OCI-LY7 (cell line): ENCODE measurements around the gene TEX28. TPM values are rescaled to one million over a fixed set of nuclear protein-coding genes. Genes with fewer than 3 reads are reported as not detected.

Source experiments
- BruUV-seq: library from RNA; stranded (reverse); fragments of 400-500 nt; replicated peaks from 2 replicates; lab custom pipeline; 2021; lab: Mats Ljungman, UMichigan
- CTCF ChIA-PET: fragments of 300-600 bp; sonication (Branson Sonifier 250); formaldehyde crosslinking; loops from one replicate; lab custom pipeline; 2022; ENCODE audit warnings: antibody characterized with exemption; ENCODE audit not compliant: unreplicated experiment; lab: Charles Lee
- POLR2A ChIA-PET: fragments of 300-600 bp; sonication (Branson Sonifier 250); formaldehyde crosslinking; loops from one replicate; lab custom pipeline; 2022; ENCODE audit warnings: antibody characterized with exemption; lab: Charles Lee
- DNase-seq: peaks from one replicate; pipeline ENCODE4 v3.0.0-alpha.2; 2015; ENCODE audit warnings: low spot score
- H2AFZ ChIP-seq: fragments of 200-600 bp; sonication (generic), shearing (Covaris generic); 2 replicates; pipeline ENCODE4 v1.6.1; 2014; ENCODE audit warnings: mild to moderate bottlenecking, antibody characterized with exemption, low read length, moderate library complexity
- H3K27ac ChIP-seq: fragments of 200-600 bp; sonication (generic); 2 replicates; pipeline ENCODE4 v1.5.1; 2014; ENCODE audit warnings: mixed run types, low read depth, mild to moderate bottlenecking, moderate library complexity, low read length, inconsistent platforms; ENCODE audit not compliant: poor library complexity, severe bottlenecking
- H3K36me3 ChIP-seq: fragments of 200-600 bp; sonication (generic); 2 replicates; pipeline ENCODE4 v1.6.1; 2014; ENCODE audit warnings: mild to moderate bottlenecking, antibody characterized with exemption, low read length, moderate library complexity, mixed read lengths; ENCODE audit not compliant: insufficient read depth
- H3K4me1 ChIP-seq: fragments of 200-600 bp; sonication (generic); 2 replicates; pipeline ENCODE4 v1.5.1; 2014; ENCODE audit warnings: mild to moderate bottlenecking, low read length; ENCODE audit not compliant: insufficient read depth, poor library complexity, severe bottlenecking
- H3K4me2 ChIP-seq: fragments of 200-600 bp; sonication (generic); 2 replicates; pipeline ENCODE4 v1.6.1; 2014; ENCODE audit warnings: mild to moderate bottlenecking, low read length
- H3K4me3 ChIP-seq: fragments of 200-600 bp; sonication (generic); 2 replicates; pipeline ENCODE4 v1.5.1; 2014; ENCODE audit warnings: mild to moderate bottlenecking, low read depth, low read length; ENCODE audit not compliant: poor library complexity, severe bottlenecking
- H3K79me2 ChIP-seq: fragments of 200-600 bp; sonication (generic); 2 replicates; pipeline ENCODE4 v1.6.1; 2016; ENCODE audit warnings: low read depth, mild to moderate bottlenecking, low read length, moderate library complexity, mixed read lengths; ENCODE audit not compliant: insufficient read depth
- H3K9me2 ChIP-seq: fragments of 200-600 bp; sonication (generic); 2 replicates; pipeline ENCODE4 v1.6.1; 2016; ENCODE audit warnings: mild to moderate bottlenecking, low read length, mixed read lengths; ENCODE audit not compliant: insufficient read depth
- H3K9me3 ChIP-seq: fragments of 200-600 bp; sonication (generic); 2 replicates; pipeline ENCODE4 v1.6.1; 2014; ENCODE audit warnings: mild to moderate bottlenecking, mixed run types, low read length, mixed read lengths
- H4K20me1 ChIP-seq: fragments of 200-600 bp; sonication (generic); 2 replicates; pipeline ENCODE4 v1.6.1; 2014; ENCODE audit warnings: mild to moderate bottlenecking, antibody characterized with exemption, low read length, moderate library complexity, mixed read lengths; ENCODE audit not compliant: insufficient read depth
- CTCF ChIP-seq: fragments of 200-600 bp; sonication (generic); conservative IDR thresholded peaks from 2 replicates; pipeline ENCODE4 v1.5.1; 2014; ENCODE audit warnings: mild to moderate bottlenecking, antibody characterized with exemption, low read length, moderate library complexity, mixed read lengths
- EZH2phosphoT487 ChIP-seq: fragments of 200-600 bp; sonication (generic); IDR thresholded peaks from 2 replicates; pipeline ENCODE4 v1.6.1; 2018; ENCODE audit warnings: low read depth, borderline replicate concordance, mild to moderate bottlenecking, mixed run types, antibody characterized with exemption, low read length, moderate library complexity, mixed read lengths
- intact Hi-C: fragments of 100-400 bp; cut with micrococcal nuclease; formaldehyde crosslinking; loops from one replicate; pipeline ENCODE4 v1.10.0; 2022; ENCODE audit not compliant: unreplicated experiment
- total RNA-seq, 2 experiments: library from RNA; depleted of rRNA in 1 of 2; stranded (reverse); fragments of >200 nt in 1 of 2; shearing (Covaris generic) in 1 of 2; gene quantifications; 2 replicates each; pipeline ENCODE4 v1.2.3, GENCODE V29; 2014 to 2022

The TEX28 gene
- total RNA-seq, 2 experiments from 2014 or later = not detected

GRCh38 chrX:154320406-154320805 lies 25.5 kb upstream of the TEX28 start:
- no peak for DNase-seq
- H3K4me2 ChIP-seq = peak overlapping the region; percentile 67
- H3K79me2 ChIP-seq = no peaks in the 10 kb centered on the region
- ChIA-PET POLR2A (no interaction called here), CTCF (no interaction called here)
- peaks cover 37% of the 10 kb centered on the region for H3K4me1 ChIP-seq
- no peaks in the 10 kb centered on the region for H3K36me3 ChIP-seq
- H3K27ac ChIP-seq = no peak overlapping the region
- H3K9me2 ChIP-seq = no peaks in the 10 kb centered on the region
- BruUV-seq = no TSS peak
- intact Hi-C loops = loop anchor here (2.0 kb wide), 1 partner anchor 54 kb away; the partner anchor contains the start of gene FLNA
- no peak for TF ChIP-seq CTCF
- no peak for TF ChIP-seq EZH2phosphoT487
- H3K4me3 ChIP-seq = peak overlapping the region; percentile 42
- H2AFZ ChIP-seq = peak overlapping the region; percentile 7; the same call in 1 of the 2 replicates
- no peaks in the 10 kb centered on the region for H4K20me1 ChIP-seq
- no peaks in the 10 kb centered on the region for H3K9me3 ChIP-seq

DNA sequence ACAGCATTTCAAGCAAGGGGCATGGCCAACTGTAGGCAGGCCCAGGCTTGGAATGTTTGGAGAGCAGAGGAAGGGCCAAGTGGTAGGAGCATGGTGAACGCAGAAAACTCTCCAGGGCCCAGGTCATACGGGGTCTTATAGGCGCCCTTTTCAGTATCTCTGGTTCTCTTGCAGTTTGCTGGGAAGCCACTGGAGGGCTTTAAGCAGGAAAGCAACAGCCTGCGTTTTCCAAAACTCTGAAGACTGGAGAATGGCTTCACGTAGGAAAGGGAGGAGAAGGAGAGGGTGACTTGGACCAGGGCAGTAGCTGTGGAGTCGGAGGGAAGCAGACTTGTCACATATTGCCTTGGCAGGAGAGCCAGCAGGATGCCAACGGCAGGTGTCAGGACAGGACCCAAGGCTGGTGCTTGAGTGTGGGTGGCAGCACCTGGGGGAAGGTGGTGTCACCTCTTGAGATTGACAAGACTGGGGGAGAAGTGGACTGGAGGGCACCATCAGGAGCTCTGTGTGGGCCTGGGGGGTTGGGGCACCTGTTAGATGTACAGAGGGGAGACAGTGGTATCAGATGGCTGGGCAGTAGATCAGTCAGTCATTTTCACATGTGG lies 22.6 kb upstream of the TEX28 start:
- no peaks in the 10 kb centered on the region for H3K36me3 ChIP-seq
- peak; percentile 21 for DNase-seq
- no peak overlapping the region for H3K4me3 ChIP-seq
- intact Hi-C loops = no loop called here
- H3K4me2 ChIP-seq = no peak overlapping the region
- CTCF ChIA-PET = interaction anchor here (0.7 kb wide), 1 partner anchor 393 kb away, joined by 3 read pairs; no protein-coding TSS in a partner anchor
- POLR2A ChIA-PET = interaction anchor here (1.1 kb wide), 1 partner anchor 12 kb away, joined by 3 read pairs; no protein-coding TSS in a partner anchor
- BruUV-seq = no TSS peak
- TF ChIP-seq CTCF (peak; percentile 71), EZH2phosphoT487 (no peak)
- no peaks in the 10 kb centered on the region for H3K9me3 ChIP-seq
- H3K27ac ChIP-seq = no peak overlapping the region
- H4K20me1 ChIP-seq = no peaks in the 10 kb centered on the region
- peaks cover 28% of the 10 kb centered on the region for H3K4me1 ChIP-seq
- no peak overlapping the region for H2AFZ ChIP-seq
- H3K79me2 ChIP-seq = no peaks in the 10 kb centered on the region
- no peaks in the 10 kb centered on the region for H3K9me2 ChIP-seq

- no peak overlapping the region for H3K4me3 ChIP-seq
- no peak overlapping the region for H3K27ac ChIP-seq
Measured at GRCh38 chrX:154315416-154315815, 20.5 kb upstream of the TEX28 start.

More at GRCh38 chrX:154315416-154315815, 20.5 kb upstream of the TEX28 start:
- no TSS peak for BruUV-seq
- H2AFZ ChIP-seq = no peak overlapping the region
- intact Hi-C loops = no loop called here
- H3K9me2 ChIP-seq = no peaks in the 10 kb centered on the region
- H3K4me1 ChIP-seq = peaks cover 7% of the 10 kb centered on the region
- ChIA-PET POLR2A (no interaction called here), CTCF (no interaction called here)
- no peak for DNase-seq
- H4K20me1 ChIP-seq = no peaks in the 10 kb centered on the region
- H3K79me2 ChIP-seq = no peaks in the 10 kb centered on the region
- TF ChIP-seq CTCF (no peak), EZH2phosphoT487 (no peak)
- H3K4me2 ChIP-seq = no peak overlapping the region
- H3K9me3 ChIP-seq = no peaks in the 10 kb centered on the region
- no peaks in the 10 kb centered on the region for H3K36me3 ChIP-seq
